Stomach (tissue), 9 donors: Measurements from ENCODE around the gene NEK10. TPM values are rescaled to one million over a fixed set of nuclear protein-coding genes. Genes with fewer than 3 reads are reported as not detected.
"Not testable (repeated sequence)": the region's sequence is repeated elsewhere in the genome, so short reads cannot be mapped to it uniquely, and the experiment has no call there.

ENCODE experiments used
- DNase-seq, 2 donors: peaks; one replicate each; pipeline versions ENCODE4 v3.0.0 to v3.0.0-alpha.2; 2013 to 2019
- H3K27ac ChIP-seq, 5 donors: fragments of 200-600 bp in 4 of 5; sonication (generic) in 4 of 5; one replicate each; pipeline ENCODE4 v1.5.1; 2013 to 2019; ENCODE audit warnings: mild to moderate bottlenecking in 1 of 5, moderate library complexity in 1 of 5
- H3K27me3 ChIP-seq, 3 donors: fragments of 200-600 bp; sonication (generic); one replicate each; pipeline ENCODE4 v1.5.1; 2017 to 2019; ENCODE audit warnings: mixed run types in 1 of 3
- H3K36me3 ChIP-seq, 4 donors: fragments of 200-600 bp; sonication (generic); 1 replicate in 3 of 4; 2 replicates in 1 of 4; pipeline ENCODE4 v1.5.1; 2016 to 2019
- H3K4me1 ChIP-seq, 4 donors: fragments of 200-600 bp; sonication (generic); one replicate each; pipeline ENCODE4 v1.5.1; 2016 to 2019
- H3K4me3 ChIP-seq, 4 donors: fragments of 200-600 bp; sonication (generic) in 3 of 4; one replicate each; pipeline ENCODE4 v1.5.1; 2016 to 2019; ENCODE audit warnings: mild to moderate bottlenecking in 1 of 4
- H3K9me3 ChIP-seq, 4 donors: fragments of 200-600 bp; sonication (generic); one replicate each; pipeline ENCODE4 v1.5.1; 2016 to 2019
- EP300 ChIP-seq: sonication (generic); formaldehyde crosslinking; IDR thresholded peaks from one replicate; pipeline ENCODE4 v1.6.1; 2017; ENCODE audit warnings: antibody characterized with exemption
- POLR2A ChIP-seq, 4 donors: fragments of 450-650 bp; IDR thresholded peaks; one replicate each; pipeline ENCODE4 v1.6.1; 2016; ENCODE audit warnings: antibody characterized with exemption in 4 of 4, control low read depth in 2 of 4, mild to moderate bottlenecking in 1 of 4, moderate library complexity in 1 of 4
- POLR2AphosphoS5 ChIP-seq, 3 donors: sonication (generic); formaldehyde crosslinking; IDR thresholded peaks; one replicate each; pipeline ENCODE4 v1.6.1; 2016; ENCODE audit warnings: antibody characterized with exemption in 3 of 3
- WGBS, 5 donors: extraction: QIAGEN DNeasy Blood & Tissue Kit in 3 of 5; methylation state at CpG; one replicate each; pipeline versions ENCODE4 v1.1.5 to v1.1.7; 2013 to 2018; 5-methylcytosine and 5-hydroxymethylcytosine counted together
- intact Hi-C: fragments of 100-400 bp; cut with DNase I; formaldehyde crosslinking; loops from one replicate; pipeline ENCODE4 v1.15.1; 2023; ENCODE audit warnings: low total_unique reads
- polyA plus RNA-seq, 3 donors: library from polyadenylated mRNA; stranded (reverse); fragments of 200-250 nt; gene quantifications; one replicate each; pipeline ENCODE4 v1.2.3, GENCODE V29; 2013
- total RNA-seq, 5 donors: library from RNA; depleted of rRNA; stranded (reverse); fragments of >200 nt; gene quantifications; one replicate each; pipeline versions ENCODE4 v1.1.0 to v1.2.3, GENCODE V29; 2014 to 2016
- TF ChIP-seq, protein P1 (sequence below), 7 experiments: fragments of 450-650 bp in 4 of 7; fragments of 200-600 bp in 3 of 7; sonication (generic) in 3 of 7; IDR thresholded peaks; one replicate each; pipeline ENCODE4 v1.5.1; 2016 to 2019; ENCODE audit warnings: antibody characterized with exemption in 7 of 7, control low read depth in 2 of 7, mild to moderate bottlenecking in 1 of 7
- donor health status: healthy with polysubstance abuse.
- donor health status: Bipolar disorder and iron deficiency.
- donor health status: healthy.

Gene NEK10
- total and polyA plus RNA-seq, 8 donors = 0.61 to 14.3 (median 1.2) TPM; not detected in 3

DNA sequence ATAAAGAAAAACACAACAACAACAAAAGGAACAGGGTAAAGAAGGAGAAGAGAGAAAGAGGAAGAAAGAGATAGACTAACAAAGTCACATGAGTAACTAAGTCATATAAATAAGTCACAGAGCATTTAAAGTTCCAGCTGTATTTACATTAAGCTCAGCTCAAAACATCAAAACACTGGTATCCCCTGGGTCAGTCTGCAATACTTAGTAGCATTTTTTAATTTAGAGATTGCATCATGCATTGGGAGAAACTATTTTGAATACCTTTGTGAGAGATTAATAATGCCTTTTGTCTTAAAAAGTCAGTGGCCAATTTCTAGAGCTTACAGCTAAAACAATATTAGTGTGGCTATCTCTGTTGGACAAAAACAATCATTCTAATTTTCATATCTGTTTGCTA, 78.4 kb downstream of the NEK10 start:
- Histone ChIP-seq H3K4me1 (peaks cover 8 to 37% (median 18%) of the 10 kb centered on the region in 4 donors), H3K9me3 (no peaks in the 10 kb centered on the region), H3K36me3 (no peaks in the 10 kb centered on the region), H3K27ac (peak overlapping the region in 2 of 5 donors; percentile 35 to 70), H3K27me3 (no peaks in the 10 kb centered on the region), H3K4me3 (no peak overlapping the region)
- no peak for TF ChIP-seq EP300
- no peak for TF ChIP-seq POLR2A (IDR thresholded peaks at IDR 0.05)
- TF ChIP-seq, protein P1, sequence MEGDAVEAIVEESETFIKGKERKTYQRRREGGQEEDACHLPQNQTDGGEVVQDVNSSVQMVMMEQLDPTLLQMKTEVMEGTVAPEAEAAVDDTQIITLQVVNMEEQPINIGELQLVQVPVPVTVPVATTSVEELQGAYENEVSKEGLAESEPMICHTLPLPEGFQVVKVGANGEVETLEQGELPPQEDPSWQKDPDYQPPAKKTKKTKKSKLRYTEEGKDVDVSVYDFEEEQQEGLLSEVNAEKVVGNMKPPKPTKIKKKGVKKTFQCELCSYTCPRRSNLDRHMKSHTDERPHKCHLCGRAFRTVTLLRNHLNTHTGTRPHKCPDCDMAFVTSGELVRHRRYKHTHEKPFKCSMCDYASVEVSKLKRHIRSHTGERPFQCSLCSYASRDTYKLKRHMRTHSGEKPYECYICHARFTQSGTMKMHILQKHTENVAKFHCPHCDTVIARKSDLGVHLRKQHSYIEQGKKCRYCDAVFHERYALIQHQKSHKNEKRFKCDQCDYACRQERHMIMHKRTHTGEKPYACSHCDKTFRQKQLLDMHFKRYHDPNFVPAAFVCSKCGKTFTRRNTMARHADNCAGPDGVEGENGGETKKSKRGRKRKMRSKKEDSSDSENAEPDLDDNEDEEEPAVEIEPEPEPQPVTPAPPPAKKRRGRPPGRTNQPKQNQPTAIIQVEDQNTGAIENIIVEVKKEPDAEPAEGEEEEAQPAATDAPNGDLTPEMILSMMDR (IDR thresholded peaks at IDR 0.05) = no peak
- TF ChIP-seq POLR2AphosphoS5 (IDR thresholded peaks at IDR 0.05) = no peak
- no peak for DNase-seq
- intact Hi-C loops = no loop called here

GRCh38 chr3:27289769-27290413, 79.3 kb downstream of the NEK10 start:
- TF ChIP-seq, protein P1 (IDR thresholded peaks at IDR 0.05) = no peak
- TF ChIP-seq EP300 = no peak
- no peak for TF ChIP-seq POLR2AphosphoS5 (IDR thresholded peaks at IDR 0.05)
- H3K9me3 ChIP-seq = no peaks in the 10 kb centered on the region
- H3K36me3 ChIP-seq = no peaks in the 10 kb centered on the region
- H3K4me1 ChIP-seq = peaks cover 8 to 34% (median 18%) of the 10 kb centered on the region in 4 donors
- intact Hi-C loops = no loop called here
- WGBS, 5 donors = 14 to 31% (median 22%) methylated on average over 3 of the region's 3 CpGs
- peak overlapping the region in 3 of 5 donors; percentile 8 to 70 (median 35) for H3K27ac ChIP-seq
- H3K27me3 ChIP-seq = no peaks in the 10 kb centered on the region
- no peak overlapping the region for H3K4me3 ChIP-seq
- DNase-seq = peak in 1 of 2 donors; percentile 47

DNA sequence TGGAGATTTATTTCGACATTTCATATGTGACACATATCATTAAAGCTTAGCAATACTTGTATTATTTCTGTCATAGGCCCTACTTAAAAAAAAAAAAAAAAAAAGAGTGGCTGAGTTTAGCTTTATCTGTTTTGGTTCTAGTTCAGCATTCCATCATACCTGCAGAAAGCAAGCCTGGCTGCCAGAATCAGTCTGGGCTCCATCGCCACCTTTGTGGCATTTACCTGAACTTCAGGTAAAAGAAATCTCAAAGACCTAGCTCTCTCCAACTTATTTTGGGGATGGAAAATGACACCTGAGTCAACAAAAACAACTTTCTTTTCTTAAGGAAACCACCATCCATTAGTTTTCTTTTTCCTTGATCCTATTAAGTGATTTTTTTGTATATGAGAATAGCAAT, 82.1 kb downstream of the NEK10 start:
- H3K27me3 ChIP-seq = no peaks in the 10 kb centered on the region
- no peak overlapping the region for H3K27ac ChIP-seq
- TF ChIP-seq, protein P1 (IDR thresholded peaks at IDR 0.05) = no peak
- TF ChIP-seq EP300 = no peak
- no peak for TF ChIP-seq POLR2AphosphoS5 (IDR thresholded peaks at IDR 0.05)
- no peak for TF ChIP-seq POLR2A (IDR thresholded peaks at IDR 0.05)
- H3K9me3 ChIP-seq = no peaks in the 10 kb centered on the region
- peaks cover 0 to 27% (median 13%) of the 10 kb centered on the region in 4 donors for H3K4me1 ChIP-seq
- WGBS, 5 donors = 53 to 75% (median 62%) methylated on average over 2 of the region's 2 CpGs
- H3K36me3 ChIP-seq = no peaks in the 10 kb centered on the region
- DNase-seq = no peak
- H3K4me3 ChIP-seq = no peak overlapping the region
- intact Hi-C loops = no loop called here

- DNase-seq, H3K4me3 ChIP-seq, H3K36me3 ChIP-seq, H3K9me3 ChIP-seq, intact Hi-C loops, H3K27me3 ChIP-seq, H3K27ac ChIP-seq: not testable (repeated sequence)
- peaks cover 0 to 30% (median 13%) of the 10 kb centered on the region in 4 donors for H3K4me1 ChIP-seq
- 88 to 95% (median 91%) methylated on average over 8 to 10 of the region's 10 CpGs for WGBS, 5 donors
Observed at GRCh38 chr3:27286467-27286866, 82.7 kb downstream of the NEK10 start.

DNA sequence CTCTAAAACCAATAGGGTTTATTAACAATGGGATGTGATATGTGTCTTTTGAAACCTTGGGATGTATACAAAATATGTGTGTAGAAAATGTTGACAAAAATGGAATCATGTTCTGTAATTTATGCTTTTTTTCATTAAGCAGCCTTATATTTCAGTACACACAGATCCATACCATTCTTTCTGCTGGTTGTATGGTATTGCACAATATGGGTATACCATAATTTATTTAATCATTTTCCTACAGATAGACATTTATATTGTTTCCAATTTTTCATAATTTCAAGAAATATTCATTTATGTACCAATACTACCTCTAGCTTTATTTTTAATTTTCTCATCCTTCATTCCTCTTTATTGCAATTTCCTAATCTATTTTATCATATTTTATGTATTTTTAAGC, 83.5 kb downstream of the NEK10 start:
- intact Hi-C loops = no loop called here
- no peak for DNase-seq
- no peak for TF ChIP-seq POLR2AphosphoS5 (IDR thresholded peaks at IDR 0.05)
- TF ChIP-seq, protein P1 (IDR thresholded peaks at IDR 0.05) = no peak
- TF ChIP-seq EP300 = no peak
- no peak for TF ChIP-seq POLR2A (IDR thresholded peaks at IDR 0.05)
- Histone ChIP-seq H3K36me3 (no peaks in the 10 kb centered on the region), H3K27me3 (no peaks in the 10 kb centered on the region), H3K27ac (no peak overlapping the region), H3K9me3 (no peaks in the 10 kb centered on the region), H3K4me1 (peaks cover 0 to 29% (median 11%) of the 10 kb centered on the region in 4 donors), H3K4me3 (no peak overlapping the region)
